ENCODE data around the gene IFT57.

- TF ChIP-seq, protein P1, sequence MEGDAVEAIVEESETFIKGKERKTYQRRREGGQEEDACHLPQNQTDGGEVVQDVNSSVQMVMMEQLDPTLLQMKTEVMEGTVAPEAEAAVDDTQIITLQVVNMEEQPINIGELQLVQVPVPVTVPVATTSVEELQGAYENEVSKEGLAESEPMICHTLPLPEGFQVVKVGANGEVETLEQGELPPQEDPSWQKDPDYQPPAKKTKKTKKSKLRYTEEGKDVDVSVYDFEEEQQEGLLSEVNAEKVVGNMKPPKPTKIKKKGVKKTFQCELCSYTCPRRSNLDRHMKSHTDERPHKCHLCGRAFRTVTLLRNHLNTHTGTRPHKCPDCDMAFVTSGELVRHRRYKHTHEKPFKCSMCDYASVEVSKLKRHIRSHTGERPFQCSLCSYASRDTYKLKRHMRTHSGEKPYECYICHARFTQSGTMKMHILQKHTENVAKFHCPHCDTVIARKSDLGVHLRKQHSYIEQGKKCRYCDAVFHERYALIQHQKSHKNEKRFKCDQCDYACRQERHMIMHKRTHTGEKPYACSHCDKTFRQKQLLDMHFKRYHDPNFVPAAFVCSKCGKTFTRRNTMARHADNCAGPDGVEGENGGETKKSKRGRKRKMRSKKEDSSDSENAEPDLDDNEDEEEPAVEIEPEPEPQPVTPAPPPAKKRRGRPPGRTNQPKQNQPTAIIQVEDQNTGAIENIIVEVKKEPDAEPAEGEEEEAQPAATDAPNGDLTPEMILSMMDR (IDR thresholded peaks at IDR 0.05; ENCODE audit: insufficient read depth, low read length), result no peak
- TF ChIP-seq SPI1 (IDR thresholded peaks at IDR 0.05; ENCODE audit: borderline replicate concordance, low read depth), result peak; percentile 96
Measured at GRCh38 chr3:108131475-108132134, 90.6 kb downstream of the IFT57 start.

Measured in HL-60 (cell line).